Activated naive CD4-positive, alpha-beta T cell treated with anti-CD3 and anti-CD28 coated beads, Interleukin-2, amount 50 U/mL, for 24 hours (primary cell): ENCODE measurements around the gene PDS5B.
"Not testable (repeated sequence)": the region's sequence is repeated elsewhere in the genome, so short reads cannot be mapped to it uniquely, and the experiment has no call there.

Experiments used
- H3K27ac Mint-ChIP-seq: one replicate; pipeline ENCODE4 v1.8.0; 2021; ENCODE audit warnings: mild to moderate bottlenecking, mixed read lengths
- H3K27me3 Mint-ChIP-seq: one replicate; pipeline ENCODE4 v1.8.0; 2021; ENCODE audit warnings: mixed read lengths
- H3K36me3 Mint-ChIP-seq: one replicate; pipeline ENCODE4 v1.8.0; 2021; ENCODE audit warnings: mixed read lengths
- H3K4me1 Mint-ChIP-seq: one replicate; pipeline ENCODE4 v1.8.0; 2021; ENCODE audit warnings: mixed read lengths
- H3K4me3 Mint-ChIP-seq: one replicate; pipeline ENCODE4 v1.8.0; 2021; ENCODE audit warnings: mild to moderate bottlenecking, mixed read lengths
- H3K9me3 Mint-ChIP-seq: one replicate; pipeline ENCODE4 v1.8.0; 2021; ENCODE audit warnings: mixed read lengths

Gene PDS5B, protein sequence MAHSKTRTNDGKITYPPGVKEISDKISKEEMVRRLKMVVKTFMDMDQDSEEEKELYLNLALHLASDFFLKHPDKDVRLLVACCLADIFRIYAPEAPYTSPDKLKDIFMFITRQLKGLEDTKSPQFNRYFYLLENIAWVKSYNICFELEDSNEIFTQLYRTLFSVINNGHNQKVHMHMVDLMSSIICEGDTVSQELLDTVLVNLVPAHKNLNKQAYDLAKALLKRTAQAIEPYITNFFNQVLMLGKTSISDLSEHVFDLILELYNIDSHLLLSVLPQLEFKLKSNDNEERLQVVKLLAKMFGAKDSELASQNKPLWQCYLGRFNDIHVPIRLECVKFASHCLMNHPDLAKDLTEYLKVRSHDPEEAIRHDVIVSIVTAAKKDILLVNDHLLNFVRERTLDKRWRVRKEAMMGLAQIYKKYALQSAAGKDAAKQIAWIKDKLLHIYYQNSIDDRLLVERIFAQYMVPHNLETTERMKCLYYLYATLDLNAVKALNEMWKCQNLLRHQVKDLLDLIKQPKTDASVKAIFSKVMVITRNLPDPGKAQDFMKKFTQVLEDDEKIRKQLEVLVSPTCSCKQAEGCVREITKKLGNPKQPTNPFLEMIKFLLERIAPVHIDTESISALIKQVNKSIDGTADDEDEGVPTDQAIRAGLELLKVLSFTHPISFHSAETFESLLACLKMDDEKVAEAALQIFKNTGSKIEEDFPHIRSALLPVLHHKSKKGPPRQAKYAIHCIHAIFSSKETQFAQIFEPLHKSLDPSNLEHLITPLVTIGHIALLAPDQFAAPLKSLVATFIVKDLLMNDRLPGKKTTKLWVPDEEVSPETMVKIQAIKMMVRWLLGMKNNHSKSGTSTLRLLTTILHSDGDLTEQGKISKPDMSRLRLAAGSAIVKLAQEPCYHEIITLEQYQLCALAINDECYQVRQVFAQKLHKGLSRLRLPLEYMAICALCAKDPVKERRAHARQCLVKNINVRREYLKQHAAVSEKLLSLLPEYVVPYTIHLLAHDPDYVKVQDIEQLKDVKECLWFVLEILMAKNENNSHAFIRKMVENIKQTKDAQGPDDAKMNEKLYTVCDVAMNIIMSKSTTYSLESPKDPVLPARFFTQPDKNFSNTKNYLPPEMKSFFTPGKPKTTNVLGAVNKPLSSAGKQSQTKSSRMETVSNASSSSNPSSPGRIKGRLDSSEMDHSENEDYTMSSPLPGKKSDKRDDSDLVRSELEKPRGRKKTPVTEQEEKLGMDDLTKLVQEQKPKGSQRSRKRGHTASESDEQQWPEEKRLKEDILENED (N-terminal part only)

DNA sequence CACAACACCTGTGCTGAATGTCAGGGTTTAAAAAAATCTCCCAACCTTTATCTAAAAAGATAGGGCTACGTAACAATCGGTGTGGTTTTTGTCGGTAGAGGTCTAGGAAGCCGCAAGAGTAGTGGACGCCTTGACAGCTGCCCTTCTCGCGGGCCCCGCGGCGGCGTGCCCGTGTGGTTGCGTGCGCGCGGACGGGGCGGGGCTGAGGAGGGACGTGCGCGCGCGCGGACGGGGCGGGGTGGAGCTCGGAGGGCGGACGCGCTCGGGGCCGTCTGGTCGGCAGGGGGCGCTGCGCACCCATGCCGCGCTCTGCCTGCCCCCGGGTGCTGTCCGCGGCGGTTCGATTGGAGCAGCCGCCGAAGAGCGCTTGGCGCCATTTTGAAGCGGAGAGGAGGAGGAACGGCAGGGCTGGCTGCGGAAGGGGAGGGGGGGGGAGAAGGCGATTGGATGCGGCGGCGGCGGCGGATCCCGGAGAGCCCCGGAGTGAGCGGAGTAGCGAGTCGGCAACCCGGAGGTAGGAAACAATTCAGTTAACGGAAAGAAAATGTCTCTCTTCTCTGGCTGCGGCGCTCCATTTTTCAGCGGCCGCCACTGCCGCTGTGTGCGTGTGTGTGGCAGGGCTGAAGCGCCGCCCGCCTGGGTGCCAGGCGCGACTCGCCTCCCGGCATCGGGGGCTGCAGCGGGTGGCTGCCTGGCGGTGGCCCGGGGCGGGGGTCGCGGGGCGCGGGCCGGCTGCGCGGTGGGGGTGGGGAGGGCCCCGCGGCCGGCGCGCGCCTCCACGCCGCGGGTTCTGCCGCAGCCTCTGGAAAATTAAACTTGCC, at the start of gene PDS5B:
TSS of gene PDS5B (plus strand) at position 373 of the 821 bp plus-strand sequence. CDS start 62,321 bp downstream, outside the sequence.
- Mint-ChIP-seq H3K27me3 (no peaks in the 10 kb centered on the region), H3K9me3 (no peaks in the 10 kb centered on the region), H3K4me1 (peaks cover 47% of the 10 kb centered on the region), H3K36me3 (no peaks in the 10 kb centered on the region), H3K27ac (peak within 1 kb of the TSS; percentile 96), H3K4me3 (peak within 1 kb of the TSS; percentile 97)

DNA sequence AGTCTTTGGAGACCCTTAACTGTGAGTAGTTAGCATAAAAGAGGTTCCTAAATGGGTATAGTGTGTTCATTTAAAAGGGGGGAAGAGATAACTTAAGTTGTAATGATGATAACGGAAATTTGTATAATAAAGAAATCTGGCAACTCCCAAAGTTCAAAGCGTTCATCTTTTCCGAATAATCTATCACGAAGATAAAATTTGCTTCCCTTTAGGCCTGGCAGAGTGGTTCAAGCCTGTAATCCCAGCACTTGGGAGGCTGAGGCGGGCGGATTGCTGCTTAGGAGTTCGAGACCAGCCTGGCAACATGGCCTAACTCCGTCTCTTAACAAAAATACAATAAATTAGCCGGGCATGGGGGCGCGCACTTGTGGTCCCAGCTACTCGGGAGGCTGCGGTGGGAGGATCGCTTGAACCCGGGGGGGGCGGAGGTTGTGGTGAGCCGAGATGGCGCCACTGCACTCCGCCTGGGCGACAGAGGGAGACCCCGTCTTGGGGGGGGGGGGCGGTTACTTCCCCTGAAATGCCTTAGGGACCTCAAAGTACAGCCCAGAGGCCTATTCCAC, 48.6 kb upstream of the PDS5B start:
- H3K4me3 Mint-ChIP-seq = peak overlapping the region; percentile 98
- H3K36me3 Mint-ChIP-seq = peaks cover 27% of the 10 kb centered on the region
- no peaks in the 10 kb centered on the region for H3K27me3 Mint-ChIP-seq
- H3K9me3 Mint-ChIP-seq = no peaks in the 10 kb centered on the region
- H3K4me1 Mint-ChIP-seq = peaks cover 57% of the 10 kb centered on the region
- peak overlapping the region; percentile 99 for H3K27ac Mint-ChIP-seq

DNA sequence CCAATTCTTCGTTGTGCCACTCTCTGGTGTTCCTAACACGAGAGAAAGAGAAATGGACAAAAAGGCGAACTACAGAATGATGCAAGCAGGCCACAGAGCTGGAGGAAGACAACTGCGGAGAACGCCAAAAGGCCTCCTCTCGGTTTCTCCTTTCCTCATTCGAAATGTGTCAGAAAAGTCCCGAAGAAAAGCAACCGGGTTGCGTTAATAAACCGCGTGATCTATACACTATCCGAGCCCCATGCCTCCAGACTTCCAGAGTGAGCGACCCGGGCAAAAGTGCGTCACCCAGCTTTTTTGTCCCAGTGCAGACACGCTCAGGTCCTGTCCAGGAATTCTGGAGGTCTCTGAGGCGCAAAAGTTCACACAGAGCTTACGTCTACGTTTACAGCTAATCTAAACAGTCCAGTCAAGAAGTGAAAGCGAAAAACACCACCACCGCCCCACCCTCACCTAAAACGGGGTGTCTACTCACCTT, 48.1 kb upstream of the PDS5B start:
- H3K27me3 Mint-ChIP-seq = no peaks in the 10 kb centered on the region
- H3K4me3 Mint-ChIP-seq = peak overlapping the region; percentile 98
- H3K36me3 Mint-ChIP-seq = peaks cover 27% of the 10 kb centered on the region
- H3K9me3 Mint-ChIP-seq = no peaks in the 10 kb centered on the region
- H3K27ac Mint-ChIP-seq = peak overlapping the region; percentile 99
- H3K4me1 Mint-ChIP-seq = peaks cover 51% of the 10 kb centered on the region

DNA sequence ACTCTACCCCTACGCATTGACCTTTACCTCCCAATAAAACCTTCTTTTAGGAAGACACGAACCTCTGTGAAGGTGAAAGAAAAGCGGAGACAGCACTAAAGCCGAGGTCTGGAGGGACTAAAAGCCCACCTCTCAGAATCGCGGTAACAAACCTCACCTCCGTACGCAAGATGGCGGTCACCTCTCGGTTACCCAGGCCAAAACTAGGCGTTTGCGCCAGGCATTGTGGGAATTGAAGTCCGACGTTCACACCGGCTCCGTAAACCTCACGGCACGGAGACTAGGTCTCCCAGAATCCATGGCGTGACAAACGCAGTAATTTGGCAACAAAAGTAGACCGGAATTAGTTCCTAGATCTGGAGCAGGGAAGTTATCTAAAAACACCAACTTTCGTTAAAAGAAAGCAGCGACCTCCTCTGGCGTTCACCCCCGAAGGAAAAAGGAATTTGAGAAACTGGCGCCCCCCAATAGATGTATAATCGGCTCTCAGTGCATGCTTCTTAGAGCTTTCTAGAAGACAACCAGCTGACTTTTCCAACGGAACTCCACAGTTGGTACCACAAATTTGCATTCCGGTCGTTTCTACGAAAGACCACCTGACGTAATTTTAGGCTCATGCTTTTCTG, 47.5 kb upstream of the PDS5B start, which contains the start of gene N4BP2L2:
TSS of gene N4BP2L2 (minus strand) at position 175 of the 626 bp plus-strand sequence. CDS start 1,768 bp downstream, outside the sequence.
- Mint-ChIP-seq H3K27ac (peak within 1 kb of the TSS; percentile 99), H3K27me3 (no peaks in the 10 kb centered on the region), H3K9me3 (no peaks in the 10 kb centered on the region), H3K4me1 (peaks cover 46% of the 10 kb centered on the region), H3K4me3 (peak within 1 kb of the TSS; percentile 98), H3K36me3 (peaks cover 25% of the 10 kb centered on the region)

DNA sequence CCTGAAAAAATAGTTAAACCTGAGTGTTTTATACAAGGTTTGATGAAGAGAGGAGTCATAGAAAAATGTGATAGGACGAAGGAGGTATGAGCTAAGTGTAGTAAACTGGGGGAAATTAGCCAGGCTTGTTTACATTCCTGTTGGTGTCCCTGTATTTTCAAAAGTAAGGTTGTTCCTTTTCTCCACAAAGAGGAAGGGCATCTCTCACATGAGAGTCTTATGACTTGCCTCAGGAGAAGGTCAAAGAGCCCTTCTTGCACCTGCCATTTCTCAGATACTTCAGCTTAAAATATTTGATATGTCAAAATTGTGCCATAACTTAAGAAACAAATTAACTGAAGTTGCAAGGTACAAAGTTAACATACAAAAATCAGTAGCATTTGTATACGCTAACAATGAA, 44.0 kb upstream of the PDS5B start:
- Mint-ChIP-seq H3K36me3 (no peaks in the 10 kb centered on the region), H3K4me3 (no peak overlapping the region), H3K4me1 (peaks cover 14% of the 10 kb centered on the region), H3K27me3 (no peaks in the 10 kb centered on the region), H3K9me3 (no peaks in the 10 kb centered on the region), H3K27ac (no peak overlapping the region)

DNA sequence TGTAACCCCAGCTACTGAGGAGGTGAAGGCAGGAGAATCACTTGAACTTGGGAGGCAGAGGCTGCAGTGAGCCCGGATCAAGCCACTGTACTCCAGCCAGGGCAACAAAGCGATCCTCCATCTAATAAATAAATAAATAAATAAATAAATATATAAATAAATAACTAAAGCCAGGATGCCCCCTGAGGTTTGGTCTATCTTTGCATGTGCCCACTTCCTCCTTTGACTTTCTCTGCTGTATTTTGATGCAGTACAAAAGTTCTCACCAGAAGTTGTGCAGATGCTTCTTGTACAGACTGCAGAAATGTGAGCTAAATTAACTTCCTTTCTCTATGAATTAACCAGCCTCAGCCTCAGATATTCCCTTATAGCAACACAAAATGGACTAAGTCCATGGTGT, 41.2 kb upstream of the PDS5B start:
- Mint-ChIP-seq H3K4me1 (no peaks in the 10 kb centered on the region), H3K4me3 (no peak overlapping the region), H3K27ac (no peak overlapping the region), H3K36me3 (no peaks in the 10 kb centered on the region), H3K9me3 (no peaks in the 10 kb centered on the region), H3K27me3 (no peaks in the 10 kb centered on the region)

DNA sequence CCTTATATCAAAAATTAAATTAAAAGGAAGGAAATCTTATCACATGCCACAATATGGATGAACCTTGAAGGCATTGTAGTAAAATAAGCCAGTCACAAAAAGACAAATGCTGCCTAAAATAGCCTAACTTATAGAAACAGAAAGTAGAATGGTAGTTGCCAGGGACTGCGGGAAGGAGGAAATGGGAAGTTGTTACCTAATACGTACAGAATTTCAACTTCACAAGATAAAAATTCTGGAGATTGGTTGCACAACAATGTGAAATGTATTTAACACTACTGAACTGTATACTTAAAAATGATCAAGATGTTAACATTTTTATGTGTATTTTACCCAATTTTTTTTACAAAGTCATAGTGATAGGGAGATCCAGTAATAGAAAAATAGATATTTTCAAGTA, 37.4 kb upstream of the PDS5B start:
- H3K9me3 Mint-ChIP-seq = no peaks in the 10 kb centered on the region
- no peak overlapping the region for H3K4me3 Mint-ChIP-seq
- no peaks in the 10 kb centered on the region for H3K27me3 Mint-ChIP-seq
- H3K4me1 Mint-ChIP-seq = no peaks in the 10 kb centered on the region
- no peaks in the 10 kb centered on the region for H3K36me3 Mint-ChIP-seq
- H3K27ac Mint-ChIP-seq = no peak overlapping the region

DNA sequence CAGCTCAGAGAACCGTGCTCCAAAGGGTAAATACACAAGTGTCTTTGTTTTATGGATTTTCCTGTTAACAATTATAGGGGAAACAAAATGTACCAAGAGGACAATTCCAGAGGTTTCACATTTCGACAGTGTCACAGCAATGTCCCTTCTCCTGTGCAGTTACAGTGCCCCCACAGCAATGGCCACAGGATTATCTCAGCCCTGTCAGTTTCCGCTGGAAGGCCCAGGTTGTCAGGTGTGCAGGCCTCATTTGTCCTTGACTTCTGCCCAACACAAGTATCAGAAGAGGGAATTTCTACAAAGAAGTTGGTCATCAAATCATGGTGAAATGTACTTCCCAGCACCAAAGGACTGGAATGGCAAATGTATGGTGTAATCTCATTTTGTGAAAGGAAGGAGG, 36.5 kb upstream of the PDS5B start:
- Mint-ChIP-seq H3K4me1 (no peaks in the 10 kb centered on the region), H3K27ac (no peak overlapping the region), H3K9me3 (no peaks in the 10 kb centered on the region), H3K36me3 (no peaks in the 10 kb centered on the region), H3K4me3 (no peak overlapping the region), H3K27me3 (no peaks in the 10 kb centered on the region)

DNA sequence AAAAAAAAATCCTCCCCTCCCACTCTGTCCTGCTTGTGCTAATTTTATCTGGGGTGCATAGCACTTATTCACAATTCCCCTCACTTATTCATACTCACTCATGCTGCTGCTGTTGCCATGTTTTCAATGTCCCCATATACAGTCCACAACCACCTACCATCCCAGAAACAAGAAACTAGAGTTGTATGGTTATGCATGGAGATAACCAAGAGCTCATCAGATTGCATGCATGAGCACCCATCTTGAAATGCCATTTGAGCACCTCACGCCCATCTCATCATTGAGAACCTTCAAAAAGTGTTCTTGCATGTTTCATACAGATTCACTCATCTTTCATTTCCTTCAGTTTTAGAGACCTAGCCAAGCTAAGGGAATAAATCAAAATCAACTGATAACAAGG, 32.5 kb upstream of the PDS5B start:
- no peaks in the 10 kb centered on the region for H3K27me3 Mint-ChIP-seq
- no peak overlapping the region for H3K27ac Mint-ChIP-seq
- H3K36me3 Mint-ChIP-seq = no peaks in the 10 kb centered on the region
- no peaks in the 10 kb centered on the region for H3K4me1 Mint-ChIP-seq
- H3K9me3 Mint-ChIP-seq = no peaks in the 10 kb centered on the region
- no peak overlapping the region for H3K4me3 Mint-ChIP-seq

DNA sequence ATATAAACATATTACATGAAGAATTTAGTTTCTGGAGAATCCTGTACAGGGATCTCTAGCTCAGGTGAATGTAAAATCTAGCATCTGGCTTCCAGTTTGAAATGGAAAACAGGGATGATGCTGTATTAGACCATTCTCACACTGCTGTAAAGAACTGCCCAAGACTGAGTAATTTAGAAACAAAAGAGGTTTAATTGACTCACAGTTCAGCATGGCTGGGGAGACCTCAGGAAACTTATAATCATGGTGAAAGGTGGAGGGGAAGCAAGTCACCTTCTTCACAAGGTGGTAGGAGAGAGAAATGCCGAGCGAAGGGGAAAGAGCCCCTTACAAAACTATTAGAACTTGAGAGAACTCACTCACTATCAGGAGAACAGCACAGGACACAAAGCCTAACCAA, 30.6 kb upstream of the PDS5B start:
- H3K27me3 Mint-ChIP-seq = peaks cover 1% of the 10 kb centered on the region
- no peak overlapping the region for H3K27ac Mint-ChIP-seq
- no peak overlapping the region for H3K4me3 Mint-ChIP-seq
- no peaks in the 10 kb centered on the region for H3K4me1 Mint-ChIP-seq
- H3K36me3 Mint-ChIP-seq = peaks cover 2% of the 10 kb centered on the region
- H3K9me3 Mint-ChIP-seq = peaks cover 3% of the 10 kb centered on the region

DNA sequence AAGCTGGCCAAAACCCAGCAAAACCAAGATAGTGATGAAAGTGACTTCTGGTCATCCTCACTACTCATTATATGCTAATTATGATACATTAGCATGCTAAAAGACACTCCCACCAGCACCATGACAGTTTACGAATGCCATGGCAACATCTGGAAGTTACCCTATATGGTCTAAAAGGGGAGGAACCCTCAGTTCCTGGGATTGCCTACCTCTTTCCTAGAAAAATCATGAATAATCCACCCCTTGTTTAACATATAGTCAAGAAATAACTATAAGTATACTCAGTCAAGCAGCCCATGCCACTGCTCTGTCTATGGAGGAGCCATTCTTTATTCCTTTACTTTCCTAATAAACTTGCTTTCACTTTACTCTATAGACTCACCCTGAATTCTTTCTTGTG, 25.4 kb upstream of the PDS5B start:
- not testable (repeated sequence) for H3K27ac Mint-ChIP-seq, H3K4me3 Mint-ChIP-seq, H3K27me3 Mint-ChIP-seq, H3K4me1 Mint-ChIP-seq, H3K36me3 Mint-ChIP-seq
- H3K9me3 Mint-ChIP-seq = peaks cover 12% of the 10 kb centered on the region

DNA sequence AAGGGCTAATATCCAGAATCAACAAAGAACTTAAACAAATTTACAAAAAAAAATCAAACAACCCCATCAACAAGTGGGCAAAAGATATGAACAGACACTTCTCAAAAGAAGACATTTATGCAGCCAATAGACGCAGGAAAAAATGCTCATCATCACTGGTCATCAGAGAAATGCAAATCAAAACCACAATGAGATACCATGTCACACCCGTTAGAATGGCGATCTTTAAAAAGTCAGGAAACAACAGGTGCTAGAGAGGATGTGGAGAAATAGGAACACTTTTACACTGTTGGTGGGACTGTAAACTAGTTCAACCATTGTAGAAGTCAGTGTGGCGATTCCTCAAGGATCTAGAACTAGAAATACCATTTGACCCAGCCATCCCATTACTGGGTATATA, 10.6 kb upstream of the PDS5B start:
- H3K4me1 Mint-ChIP-seq, H3K36me3 Mint-ChIP-seq, H3K27me3 Mint-ChIP-seq, H3K4me3 Mint-ChIP-seq, H3K27ac Mint-ChIP-seq: not testable (repeated sequence)
- peaks cover 10% of the 10 kb centered on the region for H3K9me3 Mint-ChIP-seq

DNA sequence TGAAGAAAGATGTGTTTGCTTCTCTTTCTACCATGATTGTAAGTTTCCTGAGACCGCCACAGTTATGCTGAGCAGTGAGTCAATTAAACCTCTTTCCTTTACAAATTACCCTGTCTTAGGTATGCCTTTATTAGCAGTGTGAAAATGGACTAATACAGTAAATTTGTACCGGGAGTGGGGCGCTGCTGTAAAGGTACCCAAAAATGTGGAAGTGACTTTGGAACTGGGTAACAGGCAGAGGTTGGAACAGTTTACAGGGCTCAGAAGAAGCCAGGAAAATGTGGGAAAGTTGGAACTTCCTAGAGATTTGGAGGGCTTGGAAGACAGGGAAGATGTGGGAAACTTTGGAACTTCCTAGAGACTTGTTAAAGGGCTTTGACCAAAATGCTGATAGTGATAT, 9.2 kb upstream of the PDS5B start:
- H3K27me3 Mint-ChIP-seq = no peaks in the 10 kb centered on the region
- H3K9me3 Mint-ChIP-seq = peaks cover 10% of the 10 kb centered on the region
- peaks cover 6% of the 10 kb centered on the region for H3K36me3 Mint-ChIP-seq
- H3K27ac Mint-ChIP-seq = no peak overlapping the region
- no peak overlapping the region for H3K4me3 Mint-ChIP-seq
- H3K4me1 Mint-ChIP-seq = no peaks in the 10 kb centered on the region

DNA sequence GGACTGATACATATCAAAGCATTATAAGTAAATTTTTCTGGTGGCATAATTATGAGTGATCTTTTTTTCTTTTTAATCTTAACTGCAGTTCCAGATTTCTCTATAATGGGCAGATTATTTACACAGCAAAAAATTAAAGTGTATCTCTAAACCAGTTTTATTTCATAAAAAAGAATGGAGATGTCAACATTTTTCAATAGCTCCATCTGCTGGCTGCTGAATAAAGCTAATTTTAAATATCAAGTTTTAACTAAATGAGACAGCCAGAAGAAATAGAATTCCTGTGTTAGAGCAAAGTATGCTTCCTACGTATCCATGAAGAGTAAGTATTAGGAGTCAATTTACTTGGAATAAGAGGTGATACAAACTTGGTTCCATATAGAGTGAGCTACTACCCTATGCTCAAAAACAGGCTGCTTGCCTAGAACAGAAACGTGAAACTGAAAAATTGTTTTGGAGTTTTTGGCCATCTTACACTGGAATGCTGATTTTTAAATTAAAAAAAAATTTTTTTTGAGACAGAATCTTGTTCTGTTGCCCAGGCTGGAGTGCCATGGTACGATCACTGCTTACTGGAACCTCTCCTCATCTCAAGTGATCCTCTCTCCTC, 5.0 kb upstream of the PDS5B start:
- Mint-ChIP-seq H3K27ac (no peak overlapping the region), H3K9me3 (peaks cover 10% of the 10 kb centered on the region), H3K36me3 (peaks cover 6% of the 10 kb centered on the region)

More for the DNA sequence above, 5.0 kb upstream of the PDS5B start:
- peaks cover 10% of the 10 kb centered on the region for H3K4me1 Mint-ChIP-seq
- H3K27me3 Mint-ChIP-seq = no peaks in the 10 kb centered on the region
- H3K4me3 Mint-ChIP-seq = no peak overlapping the region
